Mucosa of rectum (tissue), 2 donors: ENCODE data around the gene FAM131C.
A peak's percentile ranks its signal among the peaks of the same experiment; 100 is the strongest.

Source experiments
- H3K27ac ChIP-seq, 2 donors: one replicate each; pipeline ENCODE4 v1.7.0; 2013; ENCODE audit warnings: inconsistent platforms in 2 of 2, low read depth in 2 of 2, low read length in 2 of 2
- H3K27me3 ChIP-seq, 2 donors: one replicate each; pipeline ENCODE4 v1.7.0; 2013; ENCODE audit warnings: low read length in 2 of 2; ENCODE audit not compliant: control insufficient read depth in 2 of 2, insufficient read depth in 2 of 2
- H3K36me3 ChIP-seq, 2 donors: one replicate each; pipeline ENCODE4 v1.7.0; 2013; ENCODE audit warnings: low read length in 2 of 2; ENCODE audit not compliant: control insufficient read depth in 2 of 2, insufficient read depth in 2 of 2
- H3K4me1 ChIP-seq, 2 donors: one replicate each; pipeline ENCODE4 v1.7.0; 2013; ENCODE audit warnings: low read length in 2 of 2, mild to moderate bottlenecking in 1 of 2; ENCODE audit not compliant: control insufficient read depth in 2 of 2, insufficient read depth in 2 of 2
- H3K4me3 ChIP-seq, 2 donors: one replicate each; pipeline ENCODE4 v1.7.0; 2013; ENCODE audit warnings: low read length in 2 of 2
- H3K9ac ChIP-seq, 2 donors: one replicate each; pipeline ENCODE4 v1.7.0; 2013; ENCODE audit warnings: low read length in 2 of 2, low read depth in 1 of 2, mild to moderate bottlenecking in 1 of 2
- H3K9me3 ChIP-seq, 2 donors: one replicate each; pipeline ENCODE4 v1.7.0; 2013; ENCODE audit warnings: low read length in 2 of 2; ENCODE audit not compliant: control insufficient read depth in 2 of 2
- donor health status: healthy.
- donor health status: Normal muscosa, but diverticular disease.

FAM131C gene

GRCh38 chr1:16011936-16012589 is 61.4 kb downstream of the FAM131C start:
- H3K27me3 ChIP-seq = no peaks in the 10 kb centered on the region
- no peaks in the 10 kb centered on the region for H3K36me3 ChIP-seq
- peak overlapping the region; percentile 49 to 62 for H3K4me3 ChIP-seq
- H3K9ac ChIP-seq = peak overlapping the region in 1 of 2 donors; percentile 42
- no peaks in the 10 kb centered on the region for H3K9me3 ChIP-seq
- H3K4me1 ChIP-seq = peaks cover 4 to 17% of the 10 kb centered on the region in 2 donors
- H3K27ac ChIP-seq = no peak overlapping the region

GRCh38 chr1:16010837-16011236 is 62.6 kb downstream of the FAM131C start:
- no peaks in the 10 kb centered on the region for H3K9me3 ChIP-seq
- no peak overlapping the region for H3K27ac ChIP-seq
- no peak overlapping the region for H3K9ac ChIP-seq
- no peaks in the 10 kb centered on the region for H3K36me3 ChIP-seq
- no peak overlapping the region for H3K4me3 ChIP-seq
- no peaks in the 10 kb centered on the region for H3K27me3 ChIP-seq
- H3K4me1 ChIP-seq = peaks cover 4 to 17% of the 10 kb centered on the region in 2 donors

GRCh38 chr1:16009678-16010077 is 63.8 kb downstream of the FAM131C start:
- H3K36me3 ChIP-seq = no peaks in the 10 kb centered on the region
- no peaks in the 10 kb centered on the region for H3K27me3 ChIP-seq
- H3K4me1 ChIP-seq = peaks cover 4 to 14% of the 10 kb centered on the region in 2 donors
- H3K27ac ChIP-seq = no peak overlapping the region
- H3K9ac ChIP-seq = no peak overlapping the region
- no peaks in the 10 kb centered on the region for H3K9me3 ChIP-seq
- no peak overlapping the region for H3K4me3 ChIP-seq

GRCh38 chr1:16009030-16009460 is 64.4 kb downstream of the FAM131C start:
- no peak overlapping the region for H3K4me3 ChIP-seq
- H3K4me1 ChIP-seq = peaks cover 4 to 13% of the 10 kb centered on the region in 2 donors
- H3K27ac ChIP-seq = no peak overlapping the region
- H3K9ac ChIP-seq = no peak overlapping the region
- no peaks in the 10 kb centered on the region for H3K27me3 ChIP-seq
- no peaks in the 10 kb centered on the region for H3K9me3 ChIP-seq
- H3K36me3 ChIP-seq = no peaks in the 10 kb centered on the region
